Tibial nerve (tissue), 4 donors: ENCODE measurements around the gene CA9. TPM values are rescaled to one million over a fixed set of nuclear protein-coding genes. Genes with fewer than 3 reads are reported as not detected.
A peak's percentile ranks its signal among the peaks of the same experiment; 100 is the strongest.
"Not testable (repeated sequence)": the region's sequence is repeated elsewhere in the genome, so short reads cannot be mapped to it uniquely, and the experiment has no call there.

ENCODE experiments used
- DNase-seq, 2 donors: peaks; one replicate each; pipeline ENCODE4 v3.0.0-alpha.2; 2019; ENCODE audit warnings: low spot score in 2 of 2
- H3K27ac ChIP-seq, 4 donors: fragments of 200-600 bp; sonication (generic) in 3 of 4; one replicate each; pipeline ENCODE4 v1.5.1; 2017 to 2019; ENCODE audit warnings: mild to moderate bottlenecking in 1 of 4
- H3K27me3 ChIP-seq, 2 donors: fragments of 200-600 bp; sonication (generic) in 1 of 2; one replicate each; pipeline versions ENCODE4 v1.5.1 to v1.6.0; 2017 to 2019
- H3K36me3 ChIP-seq, 3 donors: fragments of 200-600 bp; sonication (generic); one replicate each; pipeline ENCODE4 v1.5.1; 2018 to 2019
- H3K4me1 ChIP-seq, 4 donors: fragments of 200-600 bp; sonication (generic) in 3 of 4; one replicate each; pipeline ENCODE4 v1.5.1; 2017 to 2019
- H3K4me3 ChIP-seq, 4 donors: fragments of 200-600 bp; sonication (generic) in 3 of 4; one replicate each; pipeline ENCODE4 v1.5.1; 2017 to 2019; ENCODE audit warnings: mild to moderate bottlenecking in 1 of 4, moderate library complexity in 1 of 4
- H3K9me3 ChIP-seq, 4 donors: fragments of 200-600 bp; sonication (generic) in 3 of 4; one replicate each; pipeline ENCODE4 v1.5.1; 2017 to 2019
- CTCF ChIP-seq, 5 experiments: fragments of 200-600 bp in 3 of 5; fragments of 450-650 bp in 2 of 5; sonication (generic) in 3 of 5; IDR thresholded peaks; one replicate each; pipeline ENCODE4 v1.5.1; 2016 to 2019; ENCODE audit warnings: antibody characterized with exemption in 5 of 5, mild to moderate bottlenecking in 3 of 5, moderate library complexity in 2 of 5
- EP300 ChIP-seq, 2 donors: sonication (generic); formaldehyde crosslinking; IDR thresholded peaks; one replicate each; pipeline ENCODE4 v1.6.1; 2017; ENCODE audit warnings: antibody characterized with exemption in 2 of 2, mild to moderate bottlenecking in 1 of 2
- POLR2A ChIP-seq, 2 donors: fragments of 450-650 bp; IDR thresholded peaks; one replicate each; pipeline ENCODE4 v1.6.1; 2017; ENCODE audit warnings: antibody characterized with exemption in 2 of 2, mild to moderate bottlenecking in 2 of 2, moderate library complexity in 2 of 2
- WGBS, 2 donors: methylation state at CpG; one replicate each; pipeline ENCODE4 v1.1.5; 2018; 5-methylcytosine and 5-hydroxymethylcytosine counted together
- total RNA-seq, 4 donors: library from RNA; depleted of rRNA; stranded (reverse); fragments of >200 nt; gene quantifications; one replicate each; pipeline ENCODE4 v1.1.0, GENCODE V29; 2016

Gene CA9
- total RNA-seq, 4 donors from 2014 or later: 0.84 TPM; not detected in 3

- H3K27me3 ChIP-seq: no peaks in the 10 kb centered on the region
- peak overlapping the region in 3 of 4 donors; percentile 47 to 67 (median 61) for H3K27ac ChIP-seq
- no peak for DNase-seq
- H3K4me3 ChIP-seq: no peak overlapping the region
- no peaks in the 10 kb centered on the region for H3K9me3 ChIP-seq
- WGBS, 2 donors: 64 to 69% methylated on average over 9 of the region's 9 CpGs
- H3K4me1 ChIP-seq: peaks cover 0 to 7% (median 2%) of the 10 kb centered on the region in 4 donors
- TF ChIP-seq POLR2A (IDR thresholded peaks at IDR 0.05): no peak
- TF ChIP-seq CTCF (IDR thresholded peaks at IDR 0.05): no peak
- TF ChIP-seq EP300 (IDR thresholded peaks at IDR 0.05): peak in 1 of 2 donors; percentile 33
- H3K36me3 ChIP-seq: peaks cover 0 to 8% (median 0%) of the 10 kb centered on the region in 3 donors
These were observed 37.4 kb upstream of the CA9 start for GRCh38 chr9:35636135-35636876.

- peak overlapping the region in 2 of 4 donors; percentile 47 to 67 for H3K27ac ChIP-seq
- not testable (repeated sequence) for H3K9me3 ChIP-seq, H3K36me3 ChIP-seq, H3K4me3 ChIP-seq, H3K27me3 ChIP-seq, DNase-seq, H3K4me1 ChIP-seq
- WGBS, 2 donors: 96 to 97% methylated on average over 6 of the region's 6 CpGs
These were observed 36.9 kb upstream of the CA9 start for GRCh38 chr9:35636877-35637246.

GRCh38 chr9:35637427-35637955 lies 36.2 kb upstream of the CA9 start:
- 92 to 95% methylated on average over 9 of the region's 9 CpGs for WGBS, 2 donors
- not testable (repeated sequence) for H3K27ac ChIP-seq, H3K36me3 ChIP-seq, H3K4me3 ChIP-seq, H3K9me3 ChIP-seq, H3K27me3 ChIP-seq, DNase-seq, H3K4me1 ChIP-seq

DNA sequence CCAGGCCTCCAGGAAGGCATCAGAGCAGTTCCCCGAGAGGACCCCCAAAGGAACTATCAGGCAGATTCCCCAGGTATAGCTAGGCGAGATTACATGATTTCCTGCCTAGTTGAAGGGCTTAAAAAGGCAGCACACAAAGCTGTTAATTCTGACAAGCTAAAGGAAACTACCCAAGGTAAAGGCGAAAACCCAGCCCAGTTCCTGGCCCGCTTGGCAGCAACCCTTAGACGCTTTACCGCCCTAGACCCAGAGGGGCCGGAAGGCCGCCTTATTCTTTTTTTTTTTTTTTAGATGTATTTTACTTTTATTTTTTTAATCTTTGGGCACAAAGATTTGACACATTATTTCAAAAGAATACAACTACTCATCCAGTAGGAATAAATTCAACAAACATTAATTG lies 35.0 kb upstream of the CA9 start:
- not testable (repeated sequence) for H3K4me3 ChIP-seq, H3K4me1 ChIP-seq, H3K27ac ChIP-seq, H3K27me3 ChIP-seq, H3K9me3 ChIP-seq, DNase-seq, H3K36me3 ChIP-seq
- 63 to 65% methylated on average over 7 of the region's 8 CpGs for WGBS, 2 donors

- H3K4me3 ChIP-seq, H3K27ac ChIP-seq, DNase-seq, H3K36me3 ChIP-seq, H3K4me1 ChIP-seq, H3K27me3 ChIP-seq, H3K9me3 ChIP-seq: not testable (repeated sequence)
- 29 to 39% methylated on average over 1 of the region's 1 CpG for WGBS, 2 donors
These were observed 34.5 kb upstream of the CA9 start for GRCh38 chr9:35639225-35639624.

- no peak overlapping the region for H3K4me3 ChIP-seq
- no peak for TF ChIP-seq EP300 (IDR thresholded peaks at IDR 0.05)
- no peak for TF ChIP-seq CTCF (IDR thresholded peaks at IDR 0.05)
- no peak for TF ChIP-seq POLR2A (IDR thresholded peaks at IDR 0.05)
- H3K4me1 ChIP-seq: peaks cover 0 to 7% (median 2%) of the 10 kb centered on the region in 4 donors
- H3K36me3 ChIP-seq: peaks cover 0 to 8% (median 0%) of the 10 kb centered on the region in 3 donors
- no peaks in the 10 kb centered on the region for H3K27me3 ChIP-seq
- 86 to 91% methylated on average over 1 of the region's 1 CpG for WGBS, 2 donors
- no peak for DNase-seq
- H3K27ac ChIP-seq: no peak overlapping the region
- no peaks in the 10 kb centered on the region for H3K9me3 ChIP-seq
These were observed 34.1 kb upstream of the CA9 start for GRCh38 chr9:35639631-35640030.

- DNase-seq, H3K27me3 ChIP-seq, H3K4me3 ChIP-seq, H3K27ac ChIP-seq, H3K9me3 ChIP-seq, H3K4me1 ChIP-seq, H3K36me3 ChIP-seq: not testable (repeated sequence)
- 92 to 94% methylated on average over 15 of the region's 15 CpGs for WGBS, 2 donors
These were observed 33.3 kb upstream of the CA9 start for GRCh38 chr9:35640431-35640830.

DNA sequence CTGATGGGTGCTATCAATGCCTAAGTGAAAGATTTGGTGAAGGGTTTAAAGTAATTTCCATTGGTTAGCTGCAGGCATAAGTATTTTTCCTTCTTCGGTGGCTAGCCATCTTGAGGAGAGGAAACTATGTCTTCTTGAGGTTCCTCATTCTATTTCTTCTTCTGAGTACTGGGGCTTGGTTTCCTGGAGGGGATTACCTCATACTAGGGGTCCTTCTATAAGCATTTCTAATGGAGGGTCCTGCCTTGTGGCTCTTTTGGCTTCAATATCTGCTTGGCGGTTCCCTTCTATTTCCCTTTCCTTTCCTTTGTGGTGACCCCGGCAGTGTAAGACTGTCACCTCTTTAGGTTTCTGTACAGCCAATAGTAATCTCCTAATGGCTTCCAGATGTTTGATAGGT lies 32.2 kb upstream of the CA9 start:
- WGBS, 2 donors: 78 to 83% methylated on average over 3 of the region's 3 CpGs
- H3K4me3 ChIP-seq, H3K36me3 ChIP-seq, H3K9me3 ChIP-seq, DNase-seq, H3K27me3 ChIP-seq, H3K27ac ChIP-seq: not testable (repeated sequence)
- peaks cover 0 to 16% (median 0%) of the 10 kb centered on the region in 4 donors for H3K4me1 ChIP-seq
